GM15510 (cell line): ENCODE data around the gene SAXO1.

Source experiments
- POLR2A ChIP-seq: IDR thresholded peaks from 3 replicates; pipeline ENCODE4 v1.6.1; 2011; ENCODE audit warnings: borderline replicate concordance; ENCODE audit not compliant: insufficient read length; ENCODE audit errors: extremely low read depth

Gene SAXO1

GRCh38 chr9:18889550-18889949 lies 143.5 kb downstream of the SAXO1 start:
- TF ChIP-seq POLR2A, result no peak

- TF ChIP-seq POLR2A, result no peak
Observed at GRCh38 chr9:18888290-18888689, 144.7 kb downstream of the SAXO1 start.

GRCh38 chr9:18887546-18887945 lies 145.5 kb downstream of the SAXO1 start:
- no peak for TF ChIP-seq POLR2A

- TF ChIP-seq POLR2A, result no peak
Observed at GRCh38 chr9:18881758-18882157, 151.3 kb downstream of the SAXO1 start.

- TF ChIP-seq POLR2A, result no peak
Observed at GRCh38 chr9:18877984-18878383, 155.0 kb downstream of the SAXO1 start.
